Activated naive CD8-positive, alpha-beta T cell treated with anti-CD3 and anti-CD28 coated beads for 36 hours (primary cell): ENCODE data around the gene ZNF362. TPM values are rescaled to one million over a fixed set of nuclear protein-coding genes. Genes with fewer than 3 reads are reported as not detected.
A peak's percentile ranks its signal among the peaks of the same experiment; 100 is the strongest.
"Not testable (repeated sequence)": the region's sequence is repeated elsewhere in the genome, so short reads cannot be mapped to it uniquely, and the experiment has no call there.

ENCODE experiments used
- DNase-seq: peaks from one replicate; pipeline ENCODE4 v3.0.0; 2021
- H3K27ac Mint-ChIP-seq: one replicate; pipeline ENCODE4 v1.8.0; 2022; ENCODE audit warnings: mild to moderate bottlenecking, moderate library complexity, mixed read lengths
- H3K27me3 Mint-ChIP-seq: one replicate; pipeline ENCODE4 v1.8.0; 2022; ENCODE audit warnings: mild to moderate bottlenecking, mixed read lengths
- H3K36me3 Mint-ChIP-seq: one replicate; pipeline ENCODE4 v1.8.0; 2021; ENCODE audit warnings: mild to moderate bottlenecking, mixed read lengths
- H3K4me1 Mint-ChIP-seq: one replicate; pipeline ENCODE4 v1.8.0; 2021; ENCODE audit warnings: mixed read lengths
- H3K4me3 Mint-ChIP-seq: one replicate; pipeline ENCODE4 v1.8.0; 2022; ENCODE audit warnings: mild to moderate bottlenecking, moderate library complexity, mixed read lengths
- H3K9me3 Mint-ChIP-seq: one replicate; pipeline ENCODE4 v1.8.0; 2022; ENCODE audit warnings: mixed read lengths
- total RNA-seq, 2 experiments: library from RNA; stranded (reverse); gene quantifications; one replicate each; pipeline ENCODE4 v1.2.3, GENCODE V29; 2021

The ZNF362 gene
- total RNA-seq, 2 experiments from 2014 or later: 7.2 to 9.2 TPM

GRCh38 chr1:33298623-33299277, 42.5 kb downstream of the ZNF362 start:
- H3K27me3 Mint-ChIP-seq: no peaks in the 10 kb centered on the region
- peak; percentile 56 for DNase-seq
- peaks cover 19% of the 10 kb centered on the region for H3K4me1 Mint-ChIP-seq
- H3K36me3 Mint-ChIP-seq: peaks cover 9% of the 10 kb centered on the region
- peaks cover 3% of the 10 kb centered on the region for H3K9me3 Mint-ChIP-seq
- no peak overlapping the region for H3K4me3 Mint-ChIP-seq
- H3K27ac Mint-ChIP-seq: no peak overlapping the region

DNA sequence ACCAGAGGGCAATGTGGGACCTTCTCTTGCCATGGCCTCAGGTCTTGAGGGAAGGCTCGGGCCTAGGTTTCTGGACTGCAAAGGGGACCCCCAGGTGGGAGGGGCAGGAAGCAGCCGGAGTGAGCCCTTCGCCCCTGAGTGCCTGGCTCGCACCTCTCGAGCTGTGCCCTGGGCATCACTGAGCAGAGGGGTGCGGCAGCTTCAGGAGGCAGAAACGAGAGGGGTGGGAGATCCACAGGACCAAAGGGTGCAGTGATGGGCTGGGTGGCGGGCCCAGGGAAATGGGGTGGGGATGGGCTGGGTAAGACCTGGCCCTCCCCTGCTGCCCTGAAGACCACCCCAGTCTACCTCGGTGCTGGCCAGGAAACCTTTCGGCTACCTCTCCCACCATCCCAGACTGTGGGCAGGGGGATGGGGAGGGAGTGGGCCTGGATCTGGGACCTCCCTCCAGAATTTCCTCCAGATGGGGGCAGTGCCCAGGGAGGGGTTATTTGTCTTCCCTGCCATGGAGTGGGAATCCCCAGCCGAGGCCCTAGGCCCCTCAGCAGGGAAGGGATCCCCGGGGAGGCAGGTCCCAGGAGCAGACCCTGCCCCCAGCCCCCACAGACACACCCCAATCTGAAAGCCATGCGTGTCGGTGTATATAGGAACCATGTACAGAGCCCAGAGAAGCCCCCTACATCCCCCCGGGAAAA, 43.3 kb downstream of the ZNF362 start:
- DNase-seq: no peak
- H3K27ac Mint-ChIP-seq: no peak overlapping the region

GRCh38 chr1:33300673-33301072, 44.4 kb downstream of the ZNF362 start:
- no peak overlapping the region for H3K4me3 Mint-ChIP-seq
- no peak overlapping the region for H3K27ac Mint-ChIP-seq
- H3K9me3 Mint-ChIP-seq: peaks cover 3% of the 10 kb centered on the region
- H3K27me3 Mint-ChIP-seq: peaks cover 3% of the 10 kb centered on the region
- no peak for DNase-seq
- peaks cover 12% of the 10 kb centered on the region for H3K4me1 Mint-ChIP-seq
- peaks cover 9% of the 10 kb centered on the region for H3K36me3 Mint-ChIP-seq

More for the DNA sequence above, 43.3 kb downstream of the ZNF362 start:
- H3K36me3 Mint-ChIP-seq: peaks cover 9% of the 10 kb centered on the region
- peaks cover 19% of the 10 kb centered on the region for H3K4me1 Mint-ChIP-seq
- no peak overlapping the region for H3K4me3 Mint-ChIP-seq
- no peaks in the 10 kb centered on the region for H3K27me3 Mint-ChIP-seq
- H3K9me3 Mint-ChIP-seq: peaks cover 3% of the 10 kb centered on the region

DNA sequence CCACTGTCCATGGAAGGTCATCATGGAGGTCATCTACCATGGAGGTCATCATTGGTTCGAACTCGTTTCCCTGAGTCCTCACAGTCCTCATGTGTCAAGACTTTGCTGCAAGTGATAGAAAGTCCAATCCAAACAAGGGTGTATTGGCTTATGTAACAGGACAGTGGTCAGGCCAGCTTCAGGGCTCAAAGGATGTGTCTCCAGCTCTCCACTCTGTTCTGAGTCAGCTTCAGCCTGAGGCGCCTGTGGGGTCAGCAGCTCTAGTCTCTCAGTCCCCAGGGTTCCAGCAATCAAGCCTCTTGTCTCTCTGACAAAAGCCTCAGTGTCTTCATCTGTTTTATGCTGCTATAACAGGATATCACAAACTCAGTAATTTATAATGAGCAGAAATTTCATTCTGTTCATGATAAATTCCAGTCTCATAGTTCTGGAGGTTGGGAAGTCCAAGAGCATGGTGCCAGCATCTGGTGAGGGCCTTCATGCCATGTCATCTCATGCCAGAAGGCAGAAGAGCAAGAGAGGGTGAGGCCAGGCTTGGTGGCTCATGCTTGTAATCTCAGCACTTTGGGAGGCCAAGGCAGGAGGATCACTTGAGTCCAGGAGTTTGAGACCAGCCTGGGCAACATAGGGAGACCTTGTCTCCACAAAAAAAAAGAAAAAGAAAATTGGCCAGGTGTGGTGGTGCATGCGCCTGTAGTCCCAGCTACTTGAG, 45.1 kb downstream of the ZNF362 start:
- H3K36me3 Mint-ChIP-seq: peaks cover 9% of the 10 kb centered on the region
- peaks cover 12% of the 10 kb centered on the region for H3K4me1 Mint-ChIP-seq
- no peak for DNase-seq
- peaks cover 3% of the 10 kb centered on the region for H3K9me3 Mint-ChIP-seq
- no peak overlapping the region for H3K27ac Mint-ChIP-seq
- no peak overlapping the region for H3K4me3 Mint-ChIP-seq
- H3K27me3 Mint-ChIP-seq: peaks cover 10% of the 10 kb centered on the region

DNA sequence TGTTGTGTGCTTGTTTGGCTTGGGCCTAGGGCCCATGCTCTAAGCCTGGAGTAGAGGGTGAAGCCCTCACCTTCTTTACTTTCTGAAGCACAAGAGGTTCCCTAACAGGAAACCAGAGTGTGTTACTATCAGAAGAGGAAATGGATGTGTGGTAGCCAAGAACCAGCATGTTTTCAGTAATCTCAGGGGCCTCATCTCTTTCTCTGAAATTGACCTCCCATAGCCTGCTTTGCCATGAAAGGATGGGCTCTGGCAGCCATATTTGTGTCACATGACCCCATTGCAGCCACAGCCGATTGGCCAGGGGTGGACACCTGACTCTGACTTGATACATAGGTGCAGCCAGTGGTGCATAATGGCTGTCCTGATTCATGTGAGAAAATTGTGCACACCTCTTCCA, 46.0 kb downstream of the ZNF362 start:
- Mint-ChIP-seq H3K36me3 (peaks cover 9% of the 10 kb centered on the region), H3K27ac (peak overlapping the region; percentile 63), H3K4me1 (peaks cover 12% of the 10 kb centered on the region), H3K9me3 (peaks cover 3% of the 10 kb centered on the region), H3K27me3 (peaks cover 11% of the 10 kb centered on the region), H3K4me3 (no peak overlapping the region)
- DNase-seq: peak; percentile 26

GRCh38 chr1:33305016-33305415, 48.7 kb downstream of the ZNF362 start:
- Mint-ChIP-seq H3K27me3 (peaks cover 20% of the 10 kb centered on the region), H3K27ac (no peak overlapping the region), H3K4me3 (no peak overlapping the region), H3K9me3 (peaks cover 3% of the 10 kb centered on the region), H3K4me1 (peaks cover 12% of the 10 kb centered on the region), H3K36me3 (peaks cover 9% of the 10 kb centered on the region)
- DNase-seq: no peak

GRCh38 chr1:33305816-33306652, 49.7 kb downstream of the ZNF362 start:
- Mint-ChIP-seq H3K27me3 (peaks cover 20% of the 10 kb centered on the region), H3K4me1 (peaks cover 12% of the 10 kb centered on the region), H3K27ac (no peak overlapping the region), H3K9me3 (peaks cover 3% of the 10 kb centered on the region), H3K36me3 (peaks cover 9% of the 10 kb centered on the region), H3K4me3 (no peak overlapping the region)
- no peak for DNase-seq

DNA sequence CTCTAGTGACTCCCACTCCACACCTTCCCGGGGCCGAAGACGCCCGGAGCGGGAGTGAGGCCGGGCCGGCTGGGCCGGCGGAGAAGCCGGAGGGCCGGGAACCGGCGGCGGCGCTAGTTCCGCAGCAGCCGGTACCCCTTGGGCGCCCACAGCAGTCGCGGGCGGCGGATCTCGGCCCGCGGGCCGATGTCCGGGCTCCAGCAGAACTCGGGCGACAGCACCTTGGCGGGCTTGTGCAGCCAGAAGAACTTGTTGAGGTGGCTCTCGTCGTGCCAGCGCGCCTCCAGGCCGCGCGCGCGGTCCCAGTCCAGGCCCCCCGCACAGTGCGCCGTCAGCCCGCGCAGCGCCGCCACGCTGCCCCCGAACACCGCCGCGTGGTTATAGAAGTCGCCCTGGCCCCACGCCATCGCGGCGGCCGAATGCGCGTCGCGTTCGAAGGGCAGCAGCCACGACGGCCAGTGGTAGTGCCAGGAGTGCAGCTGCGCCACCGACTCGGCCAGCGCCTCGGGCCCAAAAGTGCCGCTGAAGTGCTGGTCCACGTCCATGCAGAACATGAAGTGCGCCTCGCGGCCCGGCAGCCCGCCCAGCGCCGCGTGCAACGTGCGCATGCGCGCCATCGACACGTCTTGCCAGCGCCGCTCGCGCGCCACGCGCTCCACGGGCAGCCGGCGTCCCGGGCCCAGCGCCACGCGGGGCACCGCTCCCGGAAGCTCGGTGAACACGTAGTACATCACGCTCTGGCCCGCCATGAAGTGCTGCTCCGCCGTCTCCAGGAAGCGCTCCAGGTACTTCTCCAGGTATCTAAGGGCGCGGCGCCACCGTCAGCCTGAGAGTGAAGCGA, 50.6 kb downstream of the ZNF362 start:
- Mint-ChIP-seq H3K27me3 (peaks cover 20% of the 10 kb centered on the region), H3K36me3 (peaks cover 3% of the 10 kb centered on the region), H3K9me3 (peaks cover 3% of the 10 kb centered on the region), H3K4me1 (peaks cover 12% of the 10 kb centered on the region), H3K4me3 (no peak overlapping the region), H3K27ac (no peak overlapping the region)
- peak; percentile 17 for DNase-seq

GRCh38 chr1:33307494-33307864, 51.2 kb downstream of the ZNF362 start:
- H3K36me3 Mint-ChIP-seq: peaks cover 1% of the 10 kb centered on the region
- DNase-seq: no peak
- no peak overlapping the region for H3K4me3 Mint-ChIP-seq
- peaks cover 8% of the 10 kb centered on the region for H3K4me1 Mint-ChIP-seq
- peaks cover 20% of the 10 kb centered on the region for H3K27me3 Mint-ChIP-seq
- peaks cover 2% of the 10 kb centered on the region for H3K9me3 Mint-ChIP-seq
- H3K27ac Mint-ChIP-seq: no peak overlapping the region

DNA sequence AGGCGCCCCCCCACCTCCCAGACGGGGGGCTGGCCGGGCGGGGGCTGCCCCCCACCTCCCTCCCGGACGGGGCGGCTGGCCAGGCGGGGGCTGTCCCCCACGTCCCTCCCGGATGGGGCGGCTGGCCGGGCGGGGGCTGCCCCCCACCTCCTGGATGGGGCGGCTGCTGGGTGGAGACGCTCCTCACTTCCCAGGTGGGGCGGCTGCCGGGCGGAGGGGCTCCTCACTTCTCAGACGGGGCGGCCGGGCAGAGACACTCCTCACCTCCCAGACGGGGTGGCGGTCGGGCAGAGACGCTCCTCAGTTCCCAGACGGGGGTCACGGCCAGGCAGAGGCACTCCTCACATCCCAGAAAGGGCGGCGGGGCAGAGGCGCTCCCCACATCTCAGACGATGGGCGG, 53.1 kb downstream of the ZNF362 start:
- not testable (repeated sequence) for DNase-seq, H3K4me1 Mint-ChIP-seq, H3K4me3 Mint-ChIP-seq, H3K36me3 Mint-ChIP-seq, H3K27ac Mint-ChIP-seq, H3K9me3 Mint-ChIP-seq
- peaks cover 20% of the 10 kb centered on the region for H3K27me3 Mint-ChIP-seq

GRCh38 chr1:33310702-33311101, 54.4 kb downstream of the ZNF362 start:
- peaks cover 3% of the 10 kb centered on the region for H3K4me1 Mint-ChIP-seq
- H3K27ac Mint-ChIP-seq: no peak overlapping the region
- DNase-seq: no peak
- no peaks in the 10 kb centered on the region for H3K36me3 Mint-ChIP-seq
- no peaks in the 10 kb centered on the region for H3K9me3 Mint-ChIP-seq
- H3K4me3 Mint-ChIP-seq: no peak overlapping the region
- H3K27me3 Mint-ChIP-seq: peaks cover 20% of the 10 kb centered on the region

DNA sequence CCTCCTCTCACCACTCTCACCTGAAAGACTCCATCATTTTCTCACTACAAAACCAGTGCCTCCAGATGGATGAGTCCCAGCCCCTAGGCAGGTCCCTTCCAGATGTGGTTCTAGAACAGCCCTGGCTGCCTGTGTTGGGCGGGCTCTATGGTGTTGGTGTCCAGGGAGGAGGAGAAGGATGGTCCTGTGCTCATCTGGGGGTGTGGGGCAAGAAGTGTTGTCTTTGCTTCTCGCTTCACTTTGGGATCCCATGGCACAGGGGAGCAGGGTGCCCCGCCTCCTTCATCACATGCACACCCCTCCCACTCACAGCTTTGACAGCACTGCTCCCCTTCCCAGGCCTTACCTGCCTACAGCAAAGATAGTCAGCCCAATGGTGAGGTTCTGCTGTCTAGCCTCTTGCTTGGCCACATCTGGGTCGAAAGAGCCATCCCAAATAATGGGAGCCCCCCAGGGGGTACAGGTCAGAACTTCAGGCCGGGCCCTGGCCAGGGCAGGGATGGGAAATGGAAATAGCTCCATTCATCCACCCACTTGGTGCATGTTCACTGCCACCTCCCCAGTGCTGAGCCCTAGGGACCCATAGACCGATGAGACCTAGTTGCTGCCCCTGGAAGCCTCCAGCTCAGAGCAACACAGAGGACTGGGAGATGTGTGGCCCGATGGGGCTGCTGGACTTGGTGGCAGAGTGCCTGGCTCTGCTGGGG, 55.6 kb downstream of the ZNF362 start:
- H3K4me3 Mint-ChIP-seq: no peak overlapping the region

GRCh38 chr1:33312413-33312749, 56.1 kb downstream of the ZNF362 start:
- no peak overlapping the region for H3K27ac Mint-ChIP-seq
- H3K36me3 Mint-ChIP-seq: no peaks in the 10 kb centered on the region
- no peaks in the 10 kb centered on the region for H3K4me1 Mint-ChIP-seq
- H3K4me3 Mint-ChIP-seq: no peak overlapping the region
- no peaks in the 10 kb centered on the region for H3K9me3 Mint-ChIP-seq
- H3K27me3 Mint-ChIP-seq: peaks cover 13% of the 10 kb centered on the region
- DNase-seq: no peak

More for the DNA sequence above, 55.6 kb downstream of the ZNF362 start:
- Mint-ChIP-seq H3K27me3 (peaks cover 13% of the 10 kb centered on the region), H3K36me3 (no peaks in the 10 kb centered on the region), H3K4me1 (no peaks in the 10 kb centered on the region), H3K9me3 (no peaks in the 10 kb centered on the region), H3K27ac (no peak overlapping the region)
- no peak for DNase-seq

GRCh38 chr1:33314416-33314815, 58.1 kb downstream of the ZNF362 start:
- no peak overlapping the region for H3K27ac Mint-ChIP-seq
- H3K4me1 Mint-ChIP-seq: no peaks in the 10 kb centered on the region
- no peak for DNase-seq
- no peak overlapping the region for H3K4me3 Mint-ChIP-seq
- peaks cover 4% of the 10 kb centered on the region for H3K27me3 Mint-ChIP-seq
- no peaks in the 10 kb centered on the region for H3K36me3 Mint-ChIP-seq
- H3K9me3 Mint-ChIP-seq: no peaks in the 10 kb centered on the region
